ENCODE measurements around the gene NEU4. TPM values are rescaled to one million over a fixed set of nuclear protein-coding genes. Genes with fewer than 3 reads are reported as not detected.

NEU4 gene
- total and polyA plus RNA-seq, 9 of the 15 experiments (the other 6 are each of a cell fraction or from before 2014, with no cell fraction given): 0.01 to 0.40 TPM; not detected in 7

GRCh38 chr2:241760301-241760771, 48.7 kb upstream of the NEU4 start (continued):
- TF ChIP-seq RERE (CRISPR knock-in tag; IDR thresholded peaks at IDR 0.05; ENCODE audit: borderline replicate concordance): peak; percentile 31; the same call in 1 of the 2 replicates
- no peak for TF ChIP-seq IRF2 (CRISPR knock-in tag; IDR thresholded peaks at IDR 0.05)
- TF ChIP-seq NELFE (IDR thresholded peaks at IDR 0.05; ENCODE audit: insufficient read depth, insufficient read length): no peak
- TF ChIP-seq SMARCA5 (IDR thresholded peaks at IDR 0.05): peak; percentile 95
- peak; percentile 59; the same call in 1 of the 2 replicates for TF ChIP-seq FOXP1 (CRISPR knock-in tag; IDR thresholded peaks at IDR 0.05)
- no peak for TF ChIP-seq TBP (optimal IDR thresholded peaks at IDR 0.05; ENCODE audit: low read depth, low read length)
- no peak for TF ChIP-seq ZBTB34 (CRISPR knock-in tag; IDR thresholded peaks at IDR 0.05)
- TF ChIP-seq CAMTA2 (CRISPR knock-in tag; conservative IDR thresholded peaks at IDR 0.05): no peak
- TF ChIP-seq PHF21A (IDR thresholded peaks at IDR 0.05; ENCODE audit: borderline replicate concordance, low read depth): no peak
- no peak for TF ChIP-seq GTF2A2 (tag; IDR thresholded peaks at IDR 0.05)
- no peak for TF ChIP-seq E2F6 (IDR thresholded peaks at IDR 0.05; ENCODE audit: borderline replicate concordance in 1 of 2, extremely low read depth in 1 of 2, insufficient read depth in 1 of 2, insufficient read length in 1 of 2, low read depth in 1 of 2, low read length in 1 of 2, poor library complexity in 1 of 2, severe bottlenecking in 1 of 2)
- 0 out of 2 replicates have a peak, but pooled peaks have one; percentile 14 for TF ChIP-seq CEBPB (tag; IDR thresholded peaks at IDR 0.05)
- peak; percentile 49; the same call in 1 of the 2 replicates for TF ChIP-seq E2F5 (CRISPR knock-in tag; IDR thresholded peaks at IDR 0.05)
- TF ChIP-seq ZBTB7A (IDR thresholded peaks at IDR 0.05; ENCODE audit: borderline replicate concordance, control insufficient read depth, low read depth, low read length): no peak
- TF ChIP-seq NCOA6 (IDR thresholded peaks at IDR 0.05): no peak
- TF ChIP-seq MBD1 (CRISPR knock-in tag; IDR thresholded peaks at IDR 0.05): no peak

All from K562 (cell line).